NCI-H1694 (cell line): Measurements from ENCODE around the gene IGDCC3.
"Not testable (repeated sequence)": the region's sequence is repeated elsewhere in the genome, so short reads cannot be mapped to it uniquely, and the experiment has no call there.

Experiments used
- DNase-seq: peaks from one replicate; lab custom pipeline; 2025; lab: John Stamatoyannopoulos, UW

The IGDCC3 gene

GRCh38 chr15:65370885-65371284 lies 6.9 kb downstream of the IGDCC3 start:
- no peak for DNase-seq

- DNase-seq: no peak
These were observed 8.2 kb downstream of the IGDCC3 start for GRCh38 chr15:65369651-65370050.

- no peak for DNase-seq
These were observed 8.6 kb downstream of the IGDCC3 start for GRCh38 chr15:65369212-65369547.

- no peak for DNase-seq
These were observed 9.2 kb downstream of the IGDCC3 start for GRCh38 chr15:65368302-65369211.

- DNase-seq: no peak
These were observed 11.5 kb downstream of the IGDCC3 start for GRCh38 chr15:65366122-65366892.

- DNase-seq: no peak
These were observed 12.6 kb downstream of the IGDCC3 start for GRCh38 chr15:65365229-65365628.

GRCh38 chr15:65363766-65364165 lies 14.0 kb downstream of the IGDCC3 start:
- DNase-seq: no peak

- DNase-seq: no peak
These were observed 14.5 kb downstream of the IGDCC3 start for GRCh38 chr15:65363306-65363705.

GRCh38 chr15:65362491-65362890 lies 15.3 kb downstream of the IGDCC3 start:
- no peak for DNase-seq

GRCh38 chr15:65361708-65362459 lies 15.9 kb downstream of the IGDCC3 start:
- DNase-seq: no peak

GRCh38 chr15:65360506-65360905 lies 17.3 kb downstream of the IGDCC3 start:
- no peak for DNase-seq

GRCh38 chr15:65355988-65356353 lies 21.8 kb downstream of the IGDCC3 start:
- no peak for DNase-seq

GRCh38 chr15:65355173-65355987 lies 22.4 kb downstream of the IGDCC3 start:
- DNase-seq: no peak

- DNase-seq: no peak
These were observed 23.0 kb downstream of the IGDCC3 start for GRCh38 chr15:65354835-65355172.

GRCh38 chr15:65351972-65352371 lies 25.8 kb downstream of the IGDCC3 start:
- DNase-seq: not testable (repeated sequence)

- DNase-seq: no peak
These were observed 28.5 kb downstream of the IGDCC3 start for GRCh38 chr15:65349338-65349737.

GRCh38 chr15:65347756-65348155 lies 30.0 kb downstream of the IGDCC3 start:
- DNase-seq: not testable (repeated sequence)

- no peak for DNase-seq
These were observed 30.8 kb downstream of the IGDCC3 start for GRCh38 chr15:65346856-65347598.

- DNase-seq: no peak
These were observed 32.9 kb downstream of the IGDCC3 start for GRCh38 chr15:65344914-65345275.

GRCh38 chr15:65344214-65344913 lies 33.4 kb downstream of the IGDCC3 start:
- no peak for DNase-seq
